DMS153 treated with DMSO at 0.1 percent for 48 hours (cell line): ENCODE results near the gene NCS1.
"Not testable (repeated sequence)": the region's sequence is repeated elsewhere in the genome, so short reads cannot be mapped to it uniquely, and the experiment has no call there.

Experiments used
- DNase-seq: peaks from one replicate; lab custom pipeline; 2025; ENCODE audit not compliant: unreplicated experiment; lab: John Stamatoyannopoulos, UW

NCS1 gene

DNA sequence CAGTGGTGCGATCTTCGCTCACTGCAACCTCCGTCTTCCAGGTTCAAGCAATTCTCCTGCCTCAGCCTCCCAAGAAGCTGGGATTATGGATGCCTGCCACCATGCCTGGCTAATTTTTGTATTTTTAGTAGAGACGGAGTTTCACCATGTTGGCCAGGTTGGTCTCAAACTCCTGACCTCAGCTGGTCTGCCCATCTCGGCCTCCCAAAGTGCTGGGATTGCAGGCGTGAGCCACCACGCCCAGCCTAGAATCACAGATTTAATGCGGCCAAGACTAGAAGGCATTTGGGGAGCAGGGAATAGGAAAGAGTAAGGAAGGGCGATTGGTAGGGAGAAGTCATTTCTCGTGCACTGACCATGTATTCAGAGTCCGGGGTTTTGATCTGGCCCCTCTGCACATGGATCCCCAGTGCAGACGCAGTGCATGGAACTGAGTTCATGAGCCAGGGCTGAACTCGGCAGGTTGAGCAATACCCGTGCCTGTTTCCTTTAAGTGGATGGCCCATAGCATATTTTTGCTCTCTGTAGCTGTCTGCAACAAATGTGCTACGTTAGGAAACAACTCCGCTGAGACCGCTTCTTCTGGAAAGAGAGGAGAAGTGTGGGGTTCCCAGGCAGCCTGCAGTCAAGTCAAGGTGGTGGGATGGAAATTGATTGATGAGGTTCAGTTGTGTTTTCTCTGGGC, 90.0 kb downstream of the NCS1 start:
- DNase-seq, result no peak

DNA sequence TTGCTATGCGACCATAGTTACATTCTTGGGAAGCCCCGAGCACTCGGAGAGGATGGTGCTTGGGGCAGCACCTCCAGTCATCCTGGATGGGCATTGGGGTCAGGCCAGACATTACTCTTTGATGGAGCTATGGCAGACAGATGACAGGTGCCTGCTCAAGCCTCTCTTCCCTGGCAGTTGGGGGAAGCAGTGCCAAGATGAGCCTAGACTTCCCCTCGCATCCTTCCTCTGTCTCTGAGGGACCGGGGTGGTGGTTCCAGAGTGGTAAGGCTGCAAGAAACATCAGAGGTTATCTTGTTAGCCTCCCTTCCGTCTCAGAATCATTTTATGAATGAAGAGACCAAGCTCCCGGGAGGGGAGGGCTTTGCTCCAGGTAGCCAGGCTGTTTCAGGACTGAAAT, 90.6 kb downstream of the NCS1 start:
- no peak for DNase-seq

DNA sequence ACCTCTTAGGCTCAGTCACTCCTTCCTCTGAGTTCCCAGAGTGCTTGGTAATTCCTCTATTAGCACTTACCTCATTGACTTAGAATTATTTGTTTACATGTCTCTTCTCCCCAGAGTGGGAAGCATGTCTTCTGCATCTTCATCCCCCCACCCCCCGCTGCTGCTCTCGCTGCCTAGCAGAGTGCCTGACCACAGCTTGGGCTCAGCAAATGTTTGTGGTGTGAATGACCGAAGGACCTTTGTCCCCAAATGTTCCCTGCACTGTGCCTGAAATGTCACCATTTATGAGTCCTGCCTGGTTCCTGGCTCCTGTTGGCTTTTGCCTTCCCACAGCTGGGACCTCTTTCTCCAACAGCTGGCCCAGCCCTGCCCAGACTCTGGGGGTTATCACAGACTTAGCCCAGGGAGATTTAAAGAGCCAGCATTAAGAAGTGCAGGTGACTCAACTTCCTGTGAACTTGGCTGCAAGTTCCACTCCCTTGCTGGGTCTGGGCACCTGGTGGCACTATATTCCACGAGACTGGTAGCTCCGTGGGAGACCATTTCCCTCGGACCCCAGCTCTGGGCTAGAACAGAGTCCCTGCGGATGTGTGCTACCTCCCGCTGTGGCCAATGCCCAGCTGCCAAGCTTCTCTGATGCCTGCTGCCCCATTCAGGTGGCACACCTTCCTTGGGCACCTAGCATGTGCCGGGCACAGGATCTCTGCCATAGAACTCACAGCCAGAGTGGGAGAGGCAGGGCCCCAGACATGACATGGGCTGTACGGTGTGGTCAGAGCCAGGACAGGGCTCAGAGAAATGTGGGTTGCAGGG, 91.6 kb downstream of the NCS1 start:
- peak; percentile 19 for DNase-seq

DNA sequence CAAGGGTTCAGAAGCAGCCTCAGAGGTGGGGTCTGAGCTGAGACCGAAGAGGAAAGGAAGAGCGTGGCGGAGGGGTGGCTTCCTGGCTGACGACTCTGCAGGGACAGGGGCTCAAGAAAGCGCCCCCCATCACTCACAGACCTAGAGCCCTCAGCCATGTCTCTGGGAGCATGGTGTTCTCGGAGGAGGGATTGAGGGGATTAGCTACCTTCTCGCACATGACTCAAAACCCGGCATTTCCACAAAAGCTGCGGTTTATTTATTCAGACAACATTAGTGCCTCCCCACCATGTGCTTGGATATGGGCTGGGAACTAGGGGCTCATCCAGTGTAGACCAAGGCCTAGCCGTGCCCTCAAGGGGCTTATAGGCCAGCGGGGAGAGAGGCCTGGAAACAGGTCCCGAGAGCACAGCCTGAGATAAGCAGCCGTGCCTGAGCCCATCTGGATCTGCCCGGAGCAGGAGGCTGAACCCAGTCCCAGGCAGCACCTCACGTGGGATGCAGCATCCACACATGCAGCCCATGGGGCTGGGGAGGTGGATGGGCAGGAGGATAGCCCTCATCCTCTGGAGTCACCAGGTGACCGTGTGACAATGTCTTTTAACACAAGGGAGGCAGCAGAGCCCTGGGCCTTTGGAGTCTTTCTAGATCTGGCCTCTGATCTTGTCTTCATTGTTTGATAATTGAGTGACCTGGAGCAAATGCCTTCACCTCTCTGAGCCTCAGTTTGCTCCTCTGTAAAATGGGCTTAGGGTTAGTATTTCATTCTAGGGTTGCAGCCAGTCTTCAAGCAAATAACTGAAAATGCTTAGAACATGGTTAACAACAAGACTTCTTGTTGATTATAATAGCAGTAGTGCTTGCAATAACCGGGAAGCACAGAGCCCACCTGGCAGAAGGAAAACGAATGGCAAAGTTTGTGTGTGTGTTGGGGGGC, 92.5 kb downstream of the NCS1 start:
- DNase-seq, result no peak

DNA sequence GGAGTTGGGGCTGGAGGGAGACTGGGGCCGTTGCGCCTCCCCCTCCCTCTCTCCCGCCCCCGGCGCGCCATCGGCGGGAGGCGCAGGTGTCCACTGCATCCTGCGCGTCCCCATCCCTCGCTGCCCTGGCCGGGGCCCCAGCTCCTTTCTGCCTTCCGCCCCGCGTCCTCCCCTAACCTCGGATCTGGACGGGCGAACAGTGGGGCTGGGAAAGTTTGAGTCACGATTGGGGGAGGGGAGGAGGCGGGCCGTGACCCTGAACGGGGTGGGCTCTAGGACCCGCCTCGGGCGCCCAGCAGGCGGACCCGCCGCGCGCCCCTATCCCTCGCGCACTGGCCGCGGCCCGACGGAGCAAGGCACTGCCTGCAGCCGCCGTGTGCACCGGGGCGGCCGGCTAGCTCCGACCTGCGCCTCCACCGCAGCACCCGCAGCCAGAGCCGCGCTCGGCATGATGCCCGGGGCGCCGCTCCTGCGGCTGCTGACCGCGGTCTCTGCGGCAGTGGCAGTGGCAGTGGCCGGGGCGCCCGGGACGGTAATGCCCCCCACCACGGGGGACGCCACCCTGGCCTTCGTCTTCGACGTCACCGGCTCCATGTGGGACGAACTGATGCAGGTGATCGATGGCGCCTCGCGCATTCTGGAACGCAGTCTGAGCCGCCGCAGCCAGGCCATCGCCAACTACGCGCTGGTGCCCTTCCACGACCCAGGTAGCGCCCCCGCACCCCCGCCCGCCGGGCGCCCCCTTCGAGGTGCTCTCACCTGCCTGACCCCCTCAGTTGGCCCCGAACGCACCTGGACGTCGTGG, 93.4 kb downstream of the NCS1 start, which contains the start of gene HMCN2:
HMCN2 (plus strand) TSS at position 330 of the 805 bp plus-strand sequence; CDS start at position 449, 119 bp downstream.
- no peak for DNase-seq

DNA sequence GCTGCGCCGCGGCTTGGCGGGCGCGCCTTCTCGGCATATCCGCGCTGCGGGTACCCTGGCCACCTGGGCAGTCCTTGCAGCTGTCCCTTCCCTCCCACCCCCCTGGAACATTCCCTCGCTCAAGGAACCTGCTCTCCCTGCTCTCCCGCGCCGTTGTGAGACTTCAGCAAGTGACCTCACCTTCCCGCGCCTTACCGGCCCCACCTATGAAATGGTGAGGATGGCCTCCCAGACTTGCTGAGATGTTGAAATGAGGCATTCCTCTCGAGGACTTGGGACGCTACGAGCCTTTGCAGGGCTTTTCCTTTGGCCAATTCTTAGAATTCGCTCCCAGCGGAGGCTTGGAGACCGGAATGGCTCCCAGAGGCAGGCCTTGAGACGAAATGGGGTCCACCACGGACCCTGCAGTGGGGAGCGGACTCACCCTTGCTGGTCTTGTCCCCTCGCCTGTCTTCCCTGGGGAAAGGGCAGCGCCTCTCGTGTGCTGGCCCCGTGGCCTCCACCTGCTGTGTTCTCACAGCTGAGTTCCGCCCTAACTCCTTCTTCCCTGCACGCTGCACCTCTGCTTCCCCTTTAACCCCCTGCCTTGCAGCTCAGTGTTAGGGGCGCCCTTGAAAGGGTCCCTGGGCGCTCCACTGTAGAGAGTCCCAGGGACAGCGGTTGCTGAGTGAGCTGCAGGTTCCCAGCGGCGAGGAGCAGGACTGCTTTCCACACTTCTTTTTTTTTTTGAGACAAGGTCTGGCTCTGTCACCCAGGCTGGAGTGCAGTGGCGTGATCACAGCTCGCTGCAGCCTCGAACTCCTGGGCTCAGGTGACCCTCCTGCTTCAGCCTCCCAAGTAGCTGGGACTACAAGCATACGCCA, 94.3 kb downstream of the NCS1 start:
- DNase-seq, result no peak

DNA sequence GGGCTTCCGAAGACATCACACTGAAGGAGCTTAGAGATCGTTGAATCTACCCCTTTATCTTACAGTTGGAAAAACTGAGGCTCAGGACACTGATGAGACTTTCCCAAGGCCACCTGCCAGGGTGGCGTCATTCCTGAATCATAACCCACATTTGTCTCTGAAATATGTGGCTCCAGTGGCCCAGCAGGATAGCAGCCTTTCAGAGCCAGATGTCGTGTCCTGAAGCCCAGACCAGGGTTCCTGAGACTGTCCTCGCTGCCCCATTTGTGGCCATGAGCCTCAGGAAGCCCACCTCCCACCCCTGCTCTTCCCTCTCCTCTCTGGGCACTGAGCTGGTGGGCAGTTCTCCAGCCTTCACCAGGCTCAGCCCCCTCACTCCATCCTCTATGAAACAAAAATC, 95.7 kb downstream of the NCS1 start:
- DNase-seq, result no peak

DNA sequence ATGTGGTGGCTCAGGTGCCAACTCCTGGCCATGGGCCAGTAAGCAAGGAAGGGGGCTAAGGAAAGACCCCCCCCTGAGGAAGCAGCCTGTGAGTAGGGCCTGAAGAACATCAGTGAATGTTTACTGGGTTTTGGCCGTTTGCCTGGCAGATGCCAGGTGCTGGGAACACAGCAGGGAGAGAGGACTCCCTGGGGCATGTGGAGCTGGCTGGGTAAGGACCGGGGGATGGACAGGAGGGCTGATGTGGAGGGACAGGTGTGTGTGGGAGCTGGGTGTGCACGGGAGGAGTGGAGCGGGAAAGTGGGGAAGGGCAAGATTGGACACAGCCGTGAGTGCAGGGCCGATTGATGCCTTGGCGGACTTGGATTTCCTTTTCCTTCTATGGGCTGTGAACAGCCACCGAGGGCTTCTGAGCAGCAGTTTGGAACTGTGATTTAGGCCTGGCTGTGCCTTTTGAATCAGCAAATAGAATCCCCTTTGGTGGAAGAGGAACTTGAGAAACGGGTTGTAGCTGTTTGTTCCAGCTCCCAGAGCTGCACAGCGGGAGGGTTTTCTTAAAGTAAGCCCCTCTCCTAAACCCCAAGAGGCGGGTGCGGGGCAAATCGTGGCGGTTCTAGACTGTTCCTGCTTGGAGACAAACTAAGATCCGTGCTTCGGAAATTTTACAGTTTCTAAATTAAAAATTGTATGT, 96.5 kb downstream of the NCS1 start:
- DNase-seq, result peak; percentile 89

DNA sequence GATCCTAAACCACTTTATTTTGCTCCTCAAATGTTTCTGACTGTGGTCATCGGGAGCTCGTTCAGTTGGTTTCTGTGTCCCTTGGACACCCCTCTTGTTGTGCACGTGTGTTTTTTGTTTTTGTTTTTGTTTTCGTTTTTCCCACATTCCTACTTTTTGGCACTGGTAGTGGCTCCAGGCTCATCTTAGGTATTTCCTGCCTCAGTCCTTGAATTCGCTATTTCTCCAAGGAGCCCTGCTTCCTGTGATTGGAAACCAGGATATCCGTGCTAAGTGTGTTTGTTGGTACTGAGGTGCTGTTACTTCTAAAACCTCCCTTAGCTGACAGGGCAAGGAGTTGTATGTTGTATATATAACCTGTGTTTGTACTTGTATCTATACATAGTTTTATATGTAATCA, 99.3 kb downstream of the NCS1 start:
- DNase-seq, result no peak

DNA sequence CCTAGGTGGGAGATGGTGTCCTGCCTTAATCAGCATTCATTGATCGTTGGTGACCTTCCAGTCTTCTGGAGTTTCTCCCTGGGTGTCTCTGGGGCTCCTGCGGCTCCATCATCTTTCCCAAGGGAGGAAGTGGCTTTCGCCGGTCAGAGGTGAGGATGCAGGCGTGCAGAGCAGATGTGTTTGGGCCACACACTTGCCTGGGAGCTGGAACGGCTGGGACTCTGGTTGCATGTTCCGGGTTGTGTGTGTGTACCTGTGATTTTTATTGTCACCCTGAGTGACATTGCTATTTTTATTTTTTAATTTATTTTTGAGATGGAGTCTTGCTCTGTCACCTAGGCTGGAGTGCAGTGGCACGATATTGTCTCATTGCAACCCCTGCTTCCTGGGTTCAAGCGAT, 103.0 kb downstream of the NCS1 start:
- no peak for DNase-seq

DNA sequence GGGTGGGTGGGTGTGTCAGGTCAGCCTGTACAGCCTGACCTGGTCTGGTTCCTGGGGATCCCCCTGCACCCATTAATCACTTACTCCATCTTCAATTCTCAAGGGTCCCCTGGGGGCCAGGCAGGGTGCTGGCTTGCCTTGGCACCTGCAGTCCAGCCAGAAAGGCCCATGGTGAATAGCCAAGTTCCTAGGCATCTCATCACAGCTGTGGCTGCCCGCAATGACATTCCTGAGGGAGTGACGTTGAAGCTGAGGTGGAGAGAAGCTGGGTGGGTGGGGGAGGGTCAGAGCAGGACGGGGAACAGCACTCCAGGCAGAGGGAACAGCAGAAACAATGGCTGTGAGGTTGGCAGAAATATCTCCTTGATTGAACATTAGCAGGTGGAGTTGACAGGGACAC, 103.9 kb downstream of the NCS1 start:
- no peak for DNase-seq

DNA sequence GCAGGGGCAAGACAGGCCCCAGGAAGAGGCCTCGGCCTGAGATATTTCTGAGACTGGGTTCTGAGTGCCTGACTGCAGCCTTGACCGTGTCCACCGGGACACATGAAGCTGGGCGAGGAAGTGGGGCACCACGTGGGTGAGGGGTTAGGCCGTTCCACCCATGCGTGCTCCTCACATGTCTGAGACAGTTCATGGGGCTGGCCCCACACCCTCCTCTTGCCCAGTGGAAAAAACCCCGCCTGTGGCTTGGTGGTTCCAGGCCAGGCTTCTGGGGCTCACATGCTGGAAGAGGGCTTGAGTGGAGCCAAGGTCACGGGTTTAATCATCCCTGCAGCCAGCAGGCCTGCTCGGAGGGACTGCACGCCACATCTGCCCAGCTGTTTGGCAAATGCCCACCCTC, 104.8 kb downstream of the NCS1 start:
- DNase-seq, result no peak

DNA sequence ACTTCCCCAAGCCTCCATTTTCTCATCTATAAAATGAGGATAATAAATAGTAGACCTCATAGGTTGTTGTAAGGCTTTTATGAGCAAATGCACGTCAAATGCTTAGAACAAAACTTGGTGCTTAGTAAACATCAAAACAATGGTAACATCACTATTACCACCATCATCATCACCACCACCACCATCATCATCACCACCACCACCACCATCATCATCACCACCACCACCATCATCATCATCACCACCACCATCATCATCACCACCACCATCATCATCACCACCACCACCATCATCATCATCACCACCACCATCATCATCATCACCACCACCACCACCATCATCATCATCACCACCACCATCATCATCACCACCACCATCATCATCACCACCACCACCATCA, 105.3 kb downstream of the NCS1 start:
- DNase-seq, result not testable (repeated sequence)

DNA sequence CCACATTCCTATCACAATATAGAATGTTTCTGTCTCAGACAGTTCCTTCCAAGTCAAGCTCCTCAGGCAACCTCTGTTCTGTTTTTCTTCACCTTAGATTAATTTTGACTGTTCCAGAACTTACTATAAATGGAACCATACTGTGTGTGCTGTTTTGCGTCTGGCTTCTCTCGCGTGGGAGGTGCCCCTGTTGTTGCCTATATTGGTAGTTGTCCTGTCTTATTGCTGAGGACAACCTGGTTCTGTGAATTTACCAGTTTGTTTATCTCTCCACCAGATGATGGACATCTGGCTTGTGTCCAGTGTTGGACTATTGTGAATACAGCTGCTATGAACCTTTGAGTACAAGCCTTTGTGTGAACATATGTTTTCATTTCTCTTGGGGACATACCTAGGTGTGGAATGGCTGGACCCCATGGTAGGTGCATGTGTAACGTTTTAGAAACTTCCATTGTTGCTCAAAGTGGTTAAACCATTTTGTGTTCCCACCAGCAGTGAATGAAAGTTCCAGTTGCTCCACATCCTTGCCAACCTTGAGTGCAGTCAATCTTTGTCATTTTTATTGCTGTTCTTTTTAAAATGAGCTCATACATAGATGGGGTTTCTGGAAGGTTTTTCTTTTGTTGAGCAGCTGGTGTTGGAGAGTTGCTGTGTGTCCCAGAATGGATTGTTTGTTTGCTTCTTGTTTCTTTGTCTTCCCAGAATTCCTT, 111.5 kb downstream of the NCS1 start:
- peak; percentile 57 for DNase-seq

DNA sequence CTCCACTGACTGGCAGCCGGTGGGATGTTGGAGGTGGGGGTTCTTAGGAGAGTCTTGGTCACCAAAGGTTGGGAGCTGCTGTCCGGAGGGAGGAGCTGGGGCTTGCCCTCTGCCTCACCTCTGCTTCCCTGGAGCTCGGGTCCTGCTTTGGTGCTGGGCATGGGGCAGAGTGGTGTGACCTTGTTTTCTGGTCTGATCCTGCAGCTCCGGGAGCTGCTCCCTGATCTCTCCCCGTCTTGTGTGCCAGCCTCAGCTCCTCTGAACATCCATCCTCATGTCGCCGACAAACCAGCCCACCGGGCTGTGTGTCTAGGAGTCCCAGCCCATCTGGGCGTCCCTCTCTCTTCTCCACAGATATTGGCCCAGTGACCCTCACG, 112.0 kb downstream of the NCS1 start:
- no peak for DNase-seq

DNA sequence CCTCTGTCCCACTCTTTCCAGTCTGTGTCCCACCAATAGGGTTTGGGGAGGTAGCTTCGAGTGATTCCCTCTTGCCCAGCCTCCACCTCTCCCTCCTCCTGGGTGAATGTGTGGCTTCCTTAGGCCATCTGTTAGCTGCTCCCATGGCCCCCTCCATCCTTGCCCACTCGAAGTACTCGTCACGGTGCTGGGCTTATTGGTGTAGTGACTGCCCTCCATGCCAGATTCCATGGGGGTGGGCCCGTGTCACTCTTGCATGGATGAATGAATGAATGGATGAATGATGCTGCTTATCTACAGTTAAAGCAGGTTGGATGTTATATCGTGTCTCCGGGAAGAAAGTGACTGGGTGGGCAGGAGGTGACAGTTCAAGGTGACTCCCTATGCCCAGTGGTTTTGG, 112.5 kb downstream of the NCS1 start:
- no peak for DNase-seq

DNA sequence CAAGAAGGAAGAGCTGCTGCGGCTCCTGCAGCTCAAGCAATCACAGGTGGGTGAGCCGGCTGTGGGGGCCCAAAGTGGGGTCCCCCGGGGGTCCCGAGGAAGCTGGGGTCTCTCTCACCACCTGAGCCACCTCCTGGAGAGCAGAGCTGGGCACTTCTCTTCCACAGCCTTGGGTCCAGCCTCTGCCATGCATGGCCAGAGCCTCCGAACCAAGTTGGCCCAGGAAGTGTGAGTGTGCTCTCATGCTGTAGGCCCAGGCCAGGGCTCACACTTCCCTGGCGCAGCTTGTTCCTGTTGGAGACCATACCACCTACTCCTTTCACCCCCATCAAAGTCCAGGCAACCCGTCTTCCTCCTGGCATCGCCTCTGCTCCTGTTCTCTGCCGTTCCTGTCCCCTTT, 113.1 kb downstream of the NCS1 start:
- no peak for DNase-seq

DNA sequence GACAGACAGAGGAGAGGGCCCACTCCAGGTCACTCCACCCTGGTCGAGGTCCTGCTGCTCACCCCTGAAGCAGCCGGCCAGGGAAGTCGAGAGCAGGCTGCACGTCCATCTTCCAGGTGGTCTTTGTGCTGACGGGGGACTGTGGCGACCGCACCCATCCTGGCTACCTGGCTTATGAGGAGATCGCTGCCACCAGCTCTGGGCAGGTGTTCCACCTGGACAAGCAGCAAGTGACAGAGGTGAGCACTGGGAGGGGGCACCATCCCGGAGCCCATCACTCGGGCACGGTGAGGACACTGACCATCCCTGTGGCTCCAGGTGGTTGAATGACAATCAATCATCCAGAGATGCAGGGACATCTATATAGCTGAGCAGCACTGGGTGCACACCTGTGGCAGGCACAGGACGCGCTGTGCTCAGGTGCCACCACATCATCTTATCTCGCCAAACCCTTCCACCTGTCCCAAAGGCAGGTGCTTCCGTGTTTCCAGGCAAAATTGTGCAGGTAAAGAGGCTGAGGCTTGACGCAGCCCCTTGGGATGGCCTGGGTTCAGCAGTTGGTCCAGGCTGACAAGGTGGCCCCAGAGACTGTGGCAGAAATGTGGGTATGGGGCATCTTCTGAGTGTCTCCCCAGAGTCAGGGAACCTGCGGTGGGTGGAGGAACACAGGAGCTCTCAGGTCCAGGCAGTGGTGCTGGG, 114.0 kb downstream of the NCS1 start:
- no peak for DNase-seq
